ENCODE measurements around the gene SPINK8.

DNA sequence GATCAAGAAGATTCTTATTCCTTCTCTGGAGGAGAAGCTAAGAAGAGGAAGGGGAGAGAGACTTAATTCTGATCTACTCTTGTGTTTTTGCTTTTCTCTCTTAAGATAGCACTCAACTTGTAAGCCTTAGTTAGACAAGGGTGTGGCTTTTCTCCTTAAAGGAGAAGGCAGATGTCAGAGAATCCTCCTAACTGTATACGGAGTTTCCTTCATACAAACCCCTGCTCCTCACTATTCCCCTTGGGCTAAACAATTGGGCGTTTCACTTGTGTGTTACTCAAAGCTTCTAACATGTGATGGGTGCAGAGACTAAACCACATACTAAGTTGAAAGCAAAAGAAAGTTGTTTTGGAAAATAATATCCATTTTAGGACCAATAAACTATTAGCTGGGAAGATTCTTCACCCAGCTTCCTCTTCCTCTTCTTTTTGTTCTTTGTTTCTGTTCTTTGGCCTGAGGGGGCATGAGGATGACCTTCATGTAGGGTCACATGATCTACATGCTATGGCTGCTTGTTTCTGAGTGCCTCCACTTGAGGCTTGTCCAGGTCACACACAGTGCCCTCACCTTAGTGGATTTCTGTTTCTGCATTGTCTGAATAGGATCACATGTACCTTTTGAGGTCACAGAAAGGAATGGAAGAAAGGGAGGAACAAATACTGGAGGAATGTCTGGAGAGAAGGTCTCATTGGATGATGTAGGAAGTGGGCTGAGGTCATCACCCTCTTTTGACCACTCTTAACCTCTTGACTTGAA is 14.6 kb downstream of the SPINK8 start:
- TF ChIP-seq LEF1 (IDR thresholded peaks at IDR 0.05; ENCODE audit: borderline replicate concordance) (no peak), FOXM1 (IDR thresholded peaks at IDR 0.05; ENCODE audit: borderline replicate concordance) (no peak), FOXA1 (IDR thresholded peaks at IDR 0.05) (no peak), CTBP1 (IDR thresholded peaks at IDR 0.05; ENCODE audit: borderline replicate concordance) (no peak), L3MBTL2 (conservative IDR thresholded peaks at IDR 0.05) (no peak), FOXK2 (IDR thresholded peaks at IDR 0.05) (no peak), TARDBP (IDR thresholded peaks at IDR 0.05) (no peak)

Measured in HEK293T (cell line).